Endothelial cell (in vitro differentiated cells): ENCODE data around the gene SLCO6A1. TPM values are rescaled to one million over a fixed set of nuclear protein-coding genes. Genes with fewer than 3 reads are reported as not detected.
"Not testable (repeated sequence)": the region's sequence is repeated elsewhere in the genome, so short reads cannot be mapped to it uniquely, and the experiment has no call there.

Experiments used
- DNase-seq: peaks from one replicate; pipeline ENCODE4 v3.0.0; 2021; ENCODE audit warnings: low spot score
- H3K27ac Mint-ChIP-seq: one replicate; pipeline ENCODE4 v1.8.0; 2021; ENCODE audit warnings: mixed read lengths, inconsistent platforms; ENCODE audit not compliant: unreplicated experiment
- H3K27me3 Mint-ChIP-seq: one replicate; pipeline ENCODE4 v1.8.0; 2021; ENCODE audit warnings: mild to moderate bottlenecking, moderate library complexity, mixed read lengths, inconsistent platforms; ENCODE audit not compliant: unreplicated experiment
- H3K36me3 Mint-ChIP-seq: one replicate; pipeline ENCODE4 v1.8.0; 2021; ENCODE audit warnings: mild to moderate bottlenecking, low read depth, mixed read lengths, inconsistent platforms; ENCODE audit not compliant: unreplicated experiment
- H3K4me1 Mint-ChIP-seq: one replicate; pipeline ENCODE4 v1.8.0; 2021; ENCODE audit warnings: mild to moderate bottlenecking, mixed read lengths, inconsistent platforms; ENCODE audit not compliant: unreplicated experiment
- H3K4me3 Mint-ChIP-seq: one replicate; pipeline ENCODE4 v1.8.0; 2021; ENCODE audit warnings: mild to moderate bottlenecking, mixed read lengths, inconsistent platforms; ENCODE audit not compliant: unreplicated experiment
- H3K9me3 Mint-ChIP-seq: one replicate; pipeline ENCODE4 v1.8.0; 2021; ENCODE audit warnings: mixed read lengths, inconsistent platforms; ENCODE audit not compliant: unreplicated experiment
- total RNA-seq: library from RNA; stranded (reverse); fragmentation: NEBNext Ultra II Directional; extraction: Animal tissue kit (Norgen Biotek cat#: 25700); gene quantifications from one replicate; pipeline ENCODE4 v1.2.1, GENCODE V29; 2021; ENCODE audit not compliant: unreplicated experiment
- TF ChIP-seq, protein P1 (sequence below): fragments of 200-600 bp; sonication (generic); IDR thresholded peaks from one replicate; pipeline ENCODE4 v1.5.0; 2021; ENCODE audit warnings: antibody characterized with exemption; ENCODE audit not compliant: unreplicated experiment

The SLCO6A1 gene
- total RNA-seq, 1 donor from 2014 or later: 0.51 TPM

DNA sequence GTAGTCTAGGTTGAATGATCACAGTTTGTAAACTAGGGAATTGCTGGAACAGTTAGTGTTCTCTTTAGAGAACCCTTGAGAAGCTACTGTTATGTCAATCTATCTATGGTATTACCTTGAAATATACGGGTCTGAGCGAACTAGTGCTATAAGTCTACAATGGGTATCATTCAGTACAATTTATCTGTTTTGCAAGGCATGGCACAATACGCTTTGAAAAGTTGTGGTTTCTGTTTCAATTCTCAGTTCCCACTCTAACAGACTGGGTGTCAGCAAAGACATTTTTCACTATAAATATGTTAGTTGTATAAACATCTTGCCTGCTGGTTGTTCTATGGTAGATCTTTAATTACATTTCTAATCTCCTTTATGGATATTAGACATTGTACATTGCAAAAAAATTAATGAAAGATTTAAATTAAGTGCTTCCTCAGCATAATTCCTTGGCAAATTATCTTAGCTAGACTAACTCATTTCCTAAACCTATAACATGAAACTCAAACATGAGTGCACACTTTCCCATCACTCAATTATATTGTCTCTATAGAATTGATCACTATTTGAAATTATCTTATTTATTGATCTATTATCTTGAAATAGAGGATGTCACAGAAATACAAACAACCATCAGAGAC lies 24.9 kb upstream of the SLCO6A1 start:
- no peak for DNase-seq
- H3K4me1 Mint-ChIP-seq: no peaks in the 10 kb centered on the region
- TF ChIP-seq, protein P1, sequence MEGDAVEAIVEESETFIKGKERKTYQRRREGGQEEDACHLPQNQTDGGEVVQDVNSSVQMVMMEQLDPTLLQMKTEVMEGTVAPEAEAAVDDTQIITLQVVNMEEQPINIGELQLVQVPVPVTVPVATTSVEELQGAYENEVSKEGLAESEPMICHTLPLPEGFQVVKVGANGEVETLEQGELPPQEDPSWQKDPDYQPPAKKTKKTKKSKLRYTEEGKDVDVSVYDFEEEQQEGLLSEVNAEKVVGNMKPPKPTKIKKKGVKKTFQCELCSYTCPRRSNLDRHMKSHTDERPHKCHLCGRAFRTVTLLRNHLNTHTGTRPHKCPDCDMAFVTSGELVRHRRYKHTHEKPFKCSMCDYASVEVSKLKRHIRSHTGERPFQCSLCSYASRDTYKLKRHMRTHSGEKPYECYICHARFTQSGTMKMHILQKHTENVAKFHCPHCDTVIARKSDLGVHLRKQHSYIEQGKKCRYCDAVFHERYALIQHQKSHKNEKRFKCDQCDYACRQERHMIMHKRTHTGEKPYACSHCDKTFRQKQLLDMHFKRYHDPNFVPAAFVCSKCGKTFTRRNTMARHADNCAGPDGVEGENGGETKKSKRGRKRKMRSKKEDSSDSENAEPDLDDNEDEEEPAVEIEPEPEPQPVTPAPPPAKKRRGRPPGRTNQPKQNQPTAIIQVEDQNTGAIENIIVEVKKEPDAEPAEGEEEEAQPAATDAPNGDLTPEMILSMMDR: no peak
- H3K9me3 Mint-ChIP-seq: no peaks in the 10 kb centered on the region
- H3K27ac Mint-ChIP-seq: no peak overlapping the region
- peaks cover 2% of the 10 kb centered on the region for H3K27me3 Mint-ChIP-seq
- no peak overlapping the region for H3K4me3 Mint-ChIP-seq
- no peaks in the 10 kb centered on the region for H3K36me3 Mint-ChIP-seq

DNA sequence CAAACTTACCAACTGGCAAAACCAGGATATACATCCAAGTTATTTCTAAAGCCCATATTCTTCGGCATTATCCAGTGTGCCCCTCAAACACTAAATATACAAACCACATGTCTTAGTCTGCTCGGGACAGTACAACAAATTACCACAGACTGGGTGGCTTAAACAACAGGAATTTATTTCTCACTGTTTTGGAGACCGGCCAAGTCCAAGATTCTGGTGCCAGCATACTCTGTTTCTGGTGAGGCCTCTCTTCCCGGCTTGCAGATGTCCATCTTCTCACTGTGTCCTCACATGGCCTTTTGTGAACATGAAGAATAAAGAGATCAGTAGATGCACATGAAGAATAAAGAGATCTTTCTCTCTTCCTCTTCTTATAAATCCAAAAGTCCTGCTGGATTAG lies 12.9 kb upstream of the SLCO6A1 start:
- no peaks in the 10 kb centered on the region for H3K27me3 Mint-ChIP-seq
- no peaks in the 10 kb centered on the region for H3K9me3 Mint-ChIP-seq
- H3K4me3 Mint-ChIP-seq: no peak overlapping the region
- no peaks in the 10 kb centered on the region for H3K4me1 Mint-ChIP-seq
- DNase-seq: no peak
- no peak overlapping the region for H3K27ac Mint-ChIP-seq
- TF ChIP-seq, protein P1: no peak
- no peaks in the 10 kb centered on the region for H3K36me3 Mint-ChIP-seq

DNA sequence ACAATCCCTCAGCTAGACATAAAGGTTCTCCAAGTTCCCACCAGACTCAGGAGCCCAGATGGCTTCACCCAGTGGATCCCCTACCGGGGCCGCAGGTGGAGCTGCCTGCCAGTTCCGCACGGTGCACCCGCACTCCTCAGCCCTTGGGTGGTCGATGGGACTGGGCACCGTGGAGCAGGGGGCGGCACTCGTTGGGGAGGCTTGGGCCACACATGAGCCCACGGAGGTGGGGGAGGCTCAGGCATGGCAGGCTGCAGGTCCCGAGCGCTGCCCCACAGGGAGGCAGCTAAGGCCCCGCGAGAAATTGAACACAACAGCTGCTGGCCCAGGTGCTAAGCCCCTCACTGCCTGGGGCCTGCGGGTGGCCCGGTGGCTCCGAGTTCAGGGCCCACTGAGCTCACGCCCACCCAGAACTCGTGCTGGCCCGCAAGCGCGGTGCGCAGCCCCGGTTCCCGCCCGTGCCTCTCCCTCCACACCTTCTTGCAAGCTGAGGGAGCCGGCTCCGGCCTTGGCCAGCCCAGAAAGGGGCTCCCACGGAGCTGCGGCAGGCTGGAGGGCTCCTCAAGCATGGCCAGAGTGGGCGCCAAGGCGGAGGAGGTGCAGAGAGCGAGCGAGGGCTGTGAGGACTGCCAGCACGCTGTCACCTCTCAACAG lies 7.4 kb downstream of the SLCO6A1 start:
- not testable (repeated sequence) for DNase-seq, H3K4me1 Mint-ChIP-seq, H3K4me3 Mint-ChIP-seq, H3K9me3 Mint-ChIP-seq, H3K27me3 Mint-ChIP-seq, H3K27ac Mint-ChIP-seq
- peaks cover 10% of the 10 kb centered on the region for H3K36me3 Mint-ChIP-seq

DNA sequence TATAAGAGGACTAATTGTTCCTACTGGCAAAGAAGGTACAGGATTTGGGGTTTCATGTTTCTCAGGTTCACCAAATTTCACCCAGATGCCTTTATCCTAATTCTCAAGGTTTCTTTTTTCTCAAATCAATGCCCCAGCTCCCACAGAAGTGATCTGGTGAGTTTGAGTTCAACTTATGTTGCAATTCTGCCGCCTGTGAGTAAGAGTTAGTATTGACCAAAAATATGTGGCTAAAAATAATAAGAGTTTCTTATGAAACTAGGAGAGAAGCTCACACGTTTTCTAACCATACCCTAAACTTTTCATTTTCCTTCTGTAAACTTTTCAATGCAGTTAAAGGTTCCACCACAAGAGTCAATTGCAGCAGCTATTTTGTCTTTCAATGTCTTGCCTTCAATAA lies 15.1 kb downstream of the SLCO6A1 start:
- TF ChIP-seq, protein P1: no peak
- Mint-ChIP-seq H3K9me3 (no peaks in the 10 kb centered on the region), H3K4me3 (no peak overlapping the region), H3K27me3 (peaks cover 1% of the 10 kb centered on the region), H3K36me3 (no peaks in the 10 kb centered on the region), H3K4me1 (no peaks in the 10 kb centered on the region), H3K27ac (no peak overlapping the region)
- DNase-seq: no peak

DNA sequence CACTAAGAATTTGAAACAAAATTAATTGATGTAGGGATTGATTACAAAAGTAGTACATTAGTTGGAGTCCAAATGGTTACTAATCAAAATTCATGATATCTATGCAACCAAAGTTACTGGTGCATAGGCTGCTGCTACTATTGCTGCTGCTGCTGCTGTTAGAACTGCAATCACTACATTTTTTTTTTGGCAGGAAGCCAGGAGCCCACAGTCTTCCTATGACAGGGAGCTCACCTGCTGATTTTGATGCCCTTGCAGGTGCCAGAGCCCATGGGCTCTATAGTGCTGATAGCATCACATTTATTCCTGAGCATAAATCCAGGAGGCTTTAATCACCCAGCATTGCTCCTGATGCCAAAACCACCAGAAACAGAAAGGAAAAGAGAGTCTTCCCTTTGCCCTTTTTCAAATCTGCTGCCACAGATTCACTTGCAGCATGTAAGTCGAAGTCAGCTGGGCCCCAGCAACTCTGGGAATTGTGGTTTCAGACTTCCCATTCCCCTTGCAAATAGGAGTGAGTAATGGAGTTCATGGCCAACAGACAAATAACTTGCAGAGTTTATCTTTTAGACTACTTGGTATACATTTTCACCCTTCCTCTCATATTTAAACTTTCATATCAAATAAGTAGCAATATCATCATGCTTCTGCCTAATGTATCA lies 17.6 kb downstream of the SLCO6A1 start:
- TF ChIP-seq, protein P1: no peak
- H3K36me3 Mint-ChIP-seq: no peaks in the 10 kb centered on the region
- no peak overlapping the region for H3K4me3 Mint-ChIP-seq
- H3K4me1 Mint-ChIP-seq: no peaks in the 10 kb centered on the region
- no peaks in the 10 kb centered on the region for H3K9me3 Mint-ChIP-seq
- H3K27me3 Mint-ChIP-seq: peaks cover 1% of the 10 kb centered on the region
- DNase-seq: no peak
- H3K27ac Mint-ChIP-seq: no peak overlapping the region
